Measurements from ENCODE around the gene MYO18B.

DNA sequence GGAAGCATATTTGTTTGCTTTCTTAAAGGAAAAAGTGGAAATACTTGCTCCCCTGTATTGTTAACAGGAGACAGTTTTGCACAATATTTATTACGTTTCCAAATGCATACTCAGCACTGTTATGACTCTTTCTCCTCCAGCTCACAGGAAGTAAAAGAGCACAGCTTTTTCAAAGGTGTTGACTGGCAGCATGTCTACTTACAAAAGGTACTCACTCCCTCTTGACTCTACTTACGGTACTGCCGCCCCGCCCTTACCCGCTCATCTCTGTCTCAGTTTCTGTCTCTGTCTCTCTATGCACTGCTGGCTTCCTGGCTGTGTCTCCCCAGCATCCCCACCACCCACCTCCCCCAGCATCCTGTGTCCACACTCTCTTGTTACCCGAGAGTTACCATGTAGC, 32.2 kb upstream of the MYO18B start:
- TF ChIP-seq, protein P1, sequence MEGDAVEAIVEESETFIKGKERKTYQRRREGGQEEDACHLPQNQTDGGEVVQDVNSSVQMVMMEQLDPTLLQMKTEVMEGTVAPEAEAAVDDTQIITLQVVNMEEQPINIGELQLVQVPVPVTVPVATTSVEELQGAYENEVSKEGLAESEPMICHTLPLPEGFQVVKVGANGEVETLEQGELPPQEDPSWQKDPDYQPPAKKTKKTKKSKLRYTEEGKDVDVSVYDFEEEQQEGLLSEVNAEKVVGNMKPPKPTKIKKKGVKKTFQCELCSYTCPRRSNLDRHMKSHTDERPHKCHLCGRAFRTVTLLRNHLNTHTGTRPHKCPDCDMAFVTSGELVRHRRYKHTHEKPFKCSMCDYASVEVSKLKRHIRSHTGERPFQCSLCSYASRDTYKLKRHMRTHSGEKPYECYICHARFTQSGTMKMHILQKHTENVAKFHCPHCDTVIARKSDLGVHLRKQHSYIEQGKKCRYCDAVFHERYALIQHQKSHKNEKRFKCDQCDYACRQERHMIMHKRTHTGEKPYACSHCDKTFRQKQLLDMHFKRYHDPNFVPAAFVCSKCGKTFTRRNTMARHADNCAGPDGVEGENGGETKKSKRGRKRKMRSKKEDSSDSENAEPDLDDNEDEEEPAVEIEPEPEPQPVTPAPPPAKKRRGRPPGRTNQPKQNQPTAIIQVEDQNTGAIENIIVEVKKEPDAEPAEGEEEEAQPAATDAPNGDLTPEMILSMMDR (IDR thresholded peaks at IDR 0.05; ENCODE audit: insufficient read depth, low read length): no peak
- TF ChIP-seq POLR2AphosphoS5 (IDR thresholded peaks at IDR 0.05; ENCODE audit: low read depth) (no peak), SPI1 (IDR thresholded peaks at IDR 0.05; ENCODE audit: borderline replicate concordance, low read depth) (no peak)
- TF ChIP-seq, protein P2, sequence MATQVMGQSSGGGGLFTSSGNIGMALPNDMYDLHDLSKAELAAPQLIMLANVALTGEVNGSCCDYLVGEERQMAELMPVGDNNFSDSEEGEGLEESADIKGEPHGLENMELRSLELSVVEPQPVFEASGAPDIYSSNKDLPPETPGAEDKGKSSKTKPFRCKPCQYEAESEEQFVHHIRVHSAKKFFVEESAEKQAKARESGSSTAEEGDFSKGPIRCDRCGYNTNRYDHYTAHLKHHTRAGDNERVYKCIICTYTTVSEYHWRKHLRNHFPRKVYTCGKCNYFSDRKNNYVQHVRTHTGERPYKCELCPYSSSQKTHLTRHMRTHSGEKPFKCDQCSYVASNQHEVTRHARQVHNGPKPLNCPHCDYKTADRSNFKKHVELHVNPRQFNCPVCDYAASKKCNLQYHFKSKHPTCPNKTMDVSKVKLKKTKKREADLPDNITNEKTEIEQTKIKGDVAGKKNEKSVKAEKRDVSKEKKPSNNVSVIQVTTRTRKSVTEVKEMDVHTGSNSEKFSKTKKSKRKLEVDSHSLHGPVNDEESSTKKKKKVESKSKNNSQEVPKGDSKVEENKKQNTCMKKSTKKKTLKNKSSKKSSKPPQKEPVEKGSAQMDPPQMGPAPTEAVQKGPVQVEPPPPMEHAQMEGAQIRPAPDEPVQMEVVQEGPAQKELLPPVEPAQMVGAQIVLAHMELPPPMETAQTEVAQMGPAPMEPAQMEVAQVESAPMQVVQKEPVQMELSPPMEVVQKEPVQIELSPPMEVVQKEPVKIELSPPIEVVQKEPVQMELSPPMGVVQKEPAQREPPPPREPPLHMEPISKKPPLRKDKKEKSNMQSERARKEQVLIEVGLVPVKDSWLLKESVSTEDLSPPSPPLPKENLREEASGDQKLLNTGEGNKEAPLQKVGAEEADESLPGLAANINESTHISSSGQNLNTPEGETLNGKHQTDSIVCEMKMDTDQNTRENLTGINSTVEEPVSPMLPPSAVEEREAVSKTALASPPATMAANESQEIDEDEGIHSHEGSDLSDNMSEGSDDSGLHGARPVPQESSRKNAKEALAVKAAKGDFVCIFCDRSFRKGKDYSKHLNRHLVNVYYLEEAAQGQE (IDR thresholded peaks at IDR 0.05; ENCODE audit: insufficient replicate concordance, low read depth): no peak
